Measurements from ENCODE around the gene TRERF1.
"Not testable (repeated sequence)": the region's sequence is repeated elsewhere in the genome, so short reads cannot be mapped to it uniquely, and the experiment has no call there.

The TRERF1 gene

DNA sequence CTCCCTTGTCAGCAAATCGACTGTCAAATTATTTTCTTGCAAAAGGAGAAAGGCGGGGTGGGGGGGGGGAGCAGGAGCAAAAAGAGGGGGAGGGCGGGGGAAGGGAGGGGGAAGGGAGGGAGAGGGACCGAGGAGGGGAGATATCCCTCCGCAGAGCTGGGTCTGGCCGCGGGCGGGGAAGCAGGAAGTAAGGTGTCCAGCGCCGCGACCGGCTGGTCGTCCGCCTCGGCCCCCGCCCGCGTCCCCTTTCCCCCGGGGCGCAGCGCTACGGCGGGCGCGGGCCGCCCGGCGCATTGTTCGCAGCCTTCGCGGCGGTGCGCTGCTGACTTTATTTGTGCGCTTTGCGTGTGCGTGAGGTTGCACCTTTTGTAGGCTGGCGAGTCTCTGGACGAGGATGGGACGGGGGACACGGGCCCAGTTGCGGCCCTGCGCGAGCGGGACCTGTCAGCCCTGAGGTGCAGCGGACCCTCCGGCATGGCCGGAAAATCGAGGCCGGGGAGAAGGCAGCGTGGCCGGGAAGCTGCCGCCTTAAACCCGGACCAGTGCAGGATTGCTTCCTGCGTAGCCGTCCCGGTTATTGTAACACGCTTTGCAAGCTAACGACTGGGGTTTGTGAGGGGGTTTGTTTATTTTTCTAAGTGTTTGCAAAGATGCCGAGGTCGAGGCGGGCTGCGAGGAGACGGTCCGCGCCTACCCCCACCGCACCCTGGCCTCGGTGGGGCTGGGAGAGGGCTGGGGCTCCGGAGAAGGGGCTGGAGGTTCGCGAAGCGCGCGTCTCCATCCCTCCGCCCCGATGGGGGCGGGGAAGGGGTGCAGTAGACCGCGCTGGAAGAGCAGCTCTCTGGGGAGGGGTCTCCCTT lies 675 bp upstream of the TRERF1 start:
- H3K4me3 ChIP-seq (ENCODE audit: low read depth, low read length) = peak overlapping the region; percentile 85
- DNase-seq (ENCODE audit: low read depth) = peak; percentile 53

DNA sequence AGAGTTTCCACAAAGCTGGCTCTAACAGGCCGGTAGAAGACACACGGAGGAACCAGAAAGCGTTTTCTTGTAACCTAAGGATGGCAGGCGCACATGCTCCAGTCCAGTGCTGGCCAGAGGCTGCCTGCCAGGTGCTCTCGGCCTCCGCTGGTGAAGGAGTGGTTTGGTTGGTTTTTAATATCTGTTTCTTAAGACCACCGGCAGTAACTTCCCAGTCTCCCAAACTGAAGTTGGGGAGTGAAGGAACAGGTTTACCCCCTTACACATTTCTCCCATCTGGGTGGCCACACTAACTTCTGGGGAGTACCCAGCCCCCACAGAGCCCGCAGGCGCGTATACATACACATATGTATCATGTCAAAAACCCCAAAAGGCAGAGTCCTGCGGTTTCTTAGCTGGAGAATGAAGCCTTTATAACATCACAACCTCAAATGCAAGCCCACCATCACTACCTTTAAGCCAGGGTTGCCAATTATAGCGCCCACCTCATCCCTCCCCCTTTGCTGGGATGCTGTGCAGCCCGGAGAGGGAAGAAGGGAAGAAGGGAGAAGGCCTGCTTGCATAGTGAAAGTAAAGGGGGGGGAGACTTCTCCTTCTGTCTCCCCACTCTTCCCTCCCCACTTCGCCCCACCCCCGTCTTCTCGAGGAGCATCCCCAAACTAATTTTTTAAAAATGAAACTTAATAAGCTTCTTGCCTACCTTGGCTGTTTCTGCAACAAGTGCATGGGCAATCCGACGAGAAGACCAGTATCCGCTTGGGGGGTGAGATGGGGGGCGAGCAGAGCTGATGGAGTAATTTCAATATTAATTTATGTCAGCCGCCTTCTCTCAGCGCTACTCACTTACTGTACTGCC lies 1.0 kb downstream of the TRERF1 start:
- no peak for DNase-seq (ENCODE audit: low read depth)
- H3K4me3 ChIP-seq (ENCODE audit: low read depth, low read length) = peak overlapping the region; percentile 85

DNA sequence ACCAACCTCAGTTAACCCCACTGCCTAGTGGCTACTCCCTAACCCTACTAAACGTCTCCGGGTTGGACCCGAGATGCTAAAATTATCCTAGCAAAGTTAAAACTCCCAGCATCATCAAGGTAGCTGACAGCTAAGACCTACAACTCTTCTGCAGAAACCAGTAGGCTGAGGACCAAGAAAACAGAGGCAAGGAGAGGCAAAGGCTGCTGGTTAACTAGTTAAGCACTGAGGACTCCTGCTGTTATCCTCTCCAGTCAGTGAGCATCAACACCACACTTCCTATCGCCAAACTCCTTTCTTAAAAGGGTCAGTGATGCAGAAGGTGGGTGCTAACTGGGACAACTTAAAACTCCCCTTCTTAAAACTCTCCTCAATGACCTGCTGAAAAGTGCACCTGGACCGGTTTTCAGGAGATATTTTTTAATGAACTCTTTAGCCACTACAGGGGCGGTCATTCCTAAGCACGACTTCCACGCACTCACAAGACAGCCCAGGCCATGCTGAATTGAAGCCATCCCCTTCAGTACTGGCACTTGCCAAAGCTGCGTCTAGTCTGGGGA lies 1.7 kb downstream of the TRERF1 start:
- H3K4me3 ChIP-seq (ENCODE audit: low read depth, low read length) = peak overlapping the region; percentile 85
- DNase-seq (ENCODE audit: low read depth) = no peak

DNA sequence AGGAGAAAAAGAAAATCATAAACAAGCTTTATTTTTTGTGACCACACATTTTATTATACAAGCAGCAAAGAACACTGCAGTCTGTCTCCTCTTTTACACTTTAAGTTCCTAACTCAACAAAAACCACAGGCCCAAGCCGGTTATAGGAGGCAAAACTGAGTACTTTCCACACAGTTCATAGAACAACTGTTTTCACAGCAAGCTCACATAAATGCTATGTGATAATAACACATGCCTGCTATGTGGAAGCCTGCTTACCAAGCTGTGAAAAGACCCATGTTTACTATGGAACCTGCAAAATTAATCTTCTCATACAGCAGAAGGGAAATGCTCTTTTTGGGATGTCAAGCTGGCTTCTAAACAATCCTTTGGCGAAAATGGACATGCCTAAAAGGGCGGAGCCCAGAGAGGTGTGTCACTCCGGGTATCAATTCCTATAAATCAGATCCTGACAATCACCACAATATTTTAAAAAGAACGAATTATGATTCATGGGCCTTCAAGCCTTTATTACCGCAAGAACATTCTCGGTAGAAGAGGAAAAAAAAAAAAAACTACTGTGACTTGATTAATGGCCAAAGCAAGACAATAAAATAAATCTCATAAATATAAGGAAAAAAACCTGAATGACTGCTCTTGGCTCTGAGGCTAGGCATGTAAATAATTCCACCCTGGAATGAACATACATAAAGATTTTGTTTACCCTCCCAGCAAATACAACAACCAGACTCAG lies 2.6 kb downstream of the TRERF1 start:
- no peak for DNase-seq (ENCODE audit: low read depth)
- peak overlapping the region; percentile 8 for H3K4me3 ChIP-seq (ENCODE audit: low read depth, low read length)

DNA sequence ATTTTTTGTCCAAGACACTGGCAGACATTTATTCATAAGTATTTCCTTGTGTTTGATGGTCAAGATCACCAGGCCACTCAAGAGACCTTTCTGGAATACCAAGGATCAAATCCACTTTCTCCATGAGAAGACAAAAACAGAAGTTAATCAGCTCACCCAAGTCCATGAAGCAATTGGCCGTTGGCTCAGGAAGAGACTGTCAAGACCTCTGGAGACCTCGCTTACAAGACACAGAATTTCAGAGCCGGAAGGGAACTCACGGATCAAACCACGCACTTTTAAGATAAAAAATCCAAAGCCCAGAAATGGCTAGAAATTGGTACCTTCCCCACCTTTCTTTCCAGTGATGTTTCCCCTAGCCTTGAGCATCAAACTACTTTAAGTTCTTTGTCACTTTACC lies 3.3 kb downstream of the TRERF1 start:
- H3K4me3 ChIP-seq (ENCODE audit: low read depth, low read length) = no peak overlapping the region
- no peak for DNase-seq (ENCODE audit: low read depth)

DNA sequence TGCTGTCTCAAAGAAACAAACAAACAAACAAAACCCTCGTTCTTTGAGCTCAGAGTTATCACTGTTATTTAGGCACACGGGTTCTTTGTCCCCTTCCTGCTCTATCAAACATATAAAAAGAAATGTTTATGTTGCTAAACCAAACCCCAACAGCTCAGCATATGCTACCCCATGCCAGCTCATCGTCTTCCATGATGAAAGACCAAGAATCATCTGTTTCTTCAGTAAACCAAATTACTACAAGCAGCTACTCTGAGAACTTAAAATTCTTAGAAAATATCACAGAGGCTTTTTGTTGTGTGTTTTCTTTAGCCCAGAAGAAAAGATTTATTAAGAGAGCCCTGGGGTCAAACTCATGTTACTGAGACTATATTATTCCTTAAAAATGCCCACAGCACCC lies 4.7 kb downstream of the TRERF1 start:
- no peak for DNase-seq (ENCODE audit: low read depth)
- H3K4me3 ChIP-seq (ENCODE audit: low read depth, low read length) = no peak overlapping the region

DNA sequence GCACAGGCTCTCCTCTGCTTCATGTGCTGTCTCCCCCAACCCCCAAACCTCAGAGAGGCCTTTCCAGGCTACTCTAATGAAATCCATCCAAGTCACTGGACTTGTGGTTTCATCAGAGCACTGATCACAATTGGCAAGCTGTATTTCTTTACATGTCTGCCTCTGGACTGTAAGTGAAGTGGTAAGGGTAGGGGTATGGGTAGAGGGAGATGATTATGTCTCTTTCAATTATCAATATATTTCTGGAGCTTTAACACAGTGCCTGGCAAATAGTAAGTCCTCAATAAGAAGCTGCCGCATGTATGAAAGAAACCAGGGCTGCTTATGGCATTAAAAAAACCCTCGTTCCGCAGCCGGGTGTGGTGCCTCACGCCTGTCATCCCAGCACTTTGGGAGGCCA lies 5.4 kb downstream of the TRERF1 start:
- DNase-seq (ENCODE audit: low read depth) = no peak
- H3K4me3 ChIP-seq (ENCODE audit: low read depth, low read length) = no peak overlapping the region

DNA sequence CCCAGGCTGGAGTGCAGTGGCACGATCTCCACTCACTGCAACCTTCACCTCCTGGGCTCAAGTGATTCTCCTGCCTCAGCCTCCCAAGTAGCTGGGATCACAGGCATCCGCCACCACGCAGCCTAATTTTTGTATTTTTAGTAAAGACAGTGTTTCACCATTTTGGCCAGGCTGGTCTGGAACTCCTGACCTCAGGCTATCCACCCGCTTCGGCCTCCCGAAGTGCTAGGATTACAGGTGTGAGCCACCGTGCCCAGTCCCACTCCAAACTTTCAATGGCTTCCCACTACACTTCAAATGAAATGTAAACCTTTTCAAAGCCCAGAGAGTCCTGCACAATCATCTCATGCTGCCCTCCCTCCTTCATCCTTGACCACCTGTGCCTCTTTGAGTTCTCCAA lies 5.8 kb downstream of the TRERF1 start:
- not testable (repeated sequence) for H3K4me3 ChIP-seq (ENCODE audit: low read depth, low read length); DNase-seq (ENCODE audit: low read depth)

DNA sequence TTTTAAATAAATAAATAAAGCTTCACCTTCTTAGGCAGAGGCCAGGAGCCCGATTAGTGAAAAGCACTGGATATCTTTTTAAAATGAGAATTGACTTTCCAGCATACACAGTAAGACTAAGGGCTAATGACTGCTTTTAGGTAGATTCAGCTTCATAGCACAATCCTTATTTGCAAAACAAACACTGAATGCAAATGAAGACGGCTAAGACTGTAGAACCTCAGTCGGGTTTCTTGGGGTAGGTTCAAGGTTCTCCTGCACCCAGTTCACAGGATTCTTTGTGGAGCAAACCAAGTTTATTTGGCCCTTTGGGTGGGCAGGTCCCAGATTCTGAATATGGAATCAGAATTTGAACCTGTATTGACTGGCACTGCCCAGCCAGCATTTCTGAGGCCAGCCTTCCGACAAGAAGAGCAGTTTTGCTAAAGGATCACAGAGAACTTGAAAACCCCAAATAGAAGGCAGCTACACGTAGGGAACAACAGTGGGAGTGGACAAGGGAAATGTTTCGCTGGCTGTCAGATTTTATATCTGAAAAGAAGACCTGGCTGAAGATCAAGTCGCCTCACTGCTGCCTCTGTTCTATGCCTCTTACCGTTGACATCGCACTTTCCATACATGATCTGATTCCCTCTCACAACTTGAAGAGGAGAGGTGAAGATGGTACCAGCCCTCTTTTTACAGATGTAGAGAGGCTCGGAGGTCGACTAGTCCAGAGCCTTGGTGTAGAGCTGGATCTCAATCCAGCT lies 8.2 kb downstream of the TRERF1 start:
- H3K4me3 ChIP-seq (ENCODE audit: low read depth, low read length) = no peak overlapping the region
- DNase-seq (ENCODE audit: low read depth) = no peak

DNA sequence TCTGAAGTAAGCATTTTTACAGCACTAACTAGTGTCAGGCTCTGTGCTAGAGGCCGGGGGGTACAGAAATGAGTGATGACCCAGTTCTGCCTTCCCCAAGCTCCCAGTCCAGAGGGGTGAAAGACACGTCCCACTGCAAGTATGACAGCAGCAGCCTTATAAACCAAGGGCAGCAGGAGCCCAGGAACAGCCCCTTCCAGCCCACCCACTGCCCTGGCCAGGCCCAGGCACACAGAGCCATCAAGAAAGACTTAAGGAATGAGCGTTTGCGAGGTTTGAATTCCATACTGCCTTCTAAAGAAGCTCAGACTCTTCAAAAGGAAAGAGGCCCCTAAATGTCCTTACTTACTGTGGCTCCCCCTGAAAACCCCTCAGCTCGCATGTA lies 10.0 kb downstream of the TRERF1 start:
- no peak overlapping the region for H3K4me3 ChIP-seq (ENCODE audit: low read depth, low read length)
- no peak for DNase-seq (ENCODE audit: low read depth)

DNA sequence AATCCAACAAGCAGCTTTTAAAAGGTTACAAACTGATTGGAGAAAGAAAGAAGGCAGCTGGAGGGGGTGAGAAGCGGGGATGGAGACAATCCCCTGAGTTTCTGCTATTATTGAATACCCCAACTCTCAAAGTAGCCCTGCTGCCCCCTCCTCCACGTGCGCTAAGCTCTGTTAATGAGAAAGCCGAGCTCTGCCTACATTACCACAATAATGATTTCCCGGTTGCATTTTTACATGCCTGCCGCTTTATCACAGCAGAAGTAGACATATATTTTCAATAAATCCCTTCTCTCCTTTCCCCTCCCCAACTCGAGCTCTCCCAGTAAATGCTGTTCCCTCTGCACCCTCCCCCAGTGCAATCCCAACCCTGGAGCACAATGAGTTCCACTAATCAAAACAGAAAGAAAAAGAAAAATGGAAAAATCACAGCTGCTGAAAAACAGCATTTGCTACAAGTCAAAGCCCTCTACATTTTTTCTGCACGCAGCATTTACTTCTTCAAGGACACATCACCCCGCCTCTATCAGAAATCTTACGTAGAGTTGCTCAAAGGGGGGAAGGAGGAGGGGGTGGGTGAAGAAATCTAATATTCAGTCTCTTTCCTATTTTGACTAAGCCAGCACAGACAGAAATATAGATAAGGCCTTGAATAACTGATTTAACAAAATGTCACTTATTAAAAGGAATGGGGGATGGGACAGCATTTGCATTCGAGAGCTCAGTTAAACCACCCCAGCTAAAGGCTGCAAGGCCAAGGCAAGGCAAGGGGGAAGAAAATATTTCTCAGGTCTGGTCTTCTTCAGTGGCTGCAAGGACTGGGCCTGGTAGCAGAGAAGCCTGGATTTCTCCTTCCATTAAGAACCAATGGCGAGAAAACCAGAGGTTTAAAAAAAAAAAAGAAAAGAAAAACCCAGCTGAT lies 10.7 kb downstream of the TRERF1 start:
- peak overlapping the region; percentile 3 for H3K4me3 ChIP-seq (ENCODE audit: low read depth, low read length)
- DNase-seq (ENCODE audit: low read depth) = no peak

DNA sequence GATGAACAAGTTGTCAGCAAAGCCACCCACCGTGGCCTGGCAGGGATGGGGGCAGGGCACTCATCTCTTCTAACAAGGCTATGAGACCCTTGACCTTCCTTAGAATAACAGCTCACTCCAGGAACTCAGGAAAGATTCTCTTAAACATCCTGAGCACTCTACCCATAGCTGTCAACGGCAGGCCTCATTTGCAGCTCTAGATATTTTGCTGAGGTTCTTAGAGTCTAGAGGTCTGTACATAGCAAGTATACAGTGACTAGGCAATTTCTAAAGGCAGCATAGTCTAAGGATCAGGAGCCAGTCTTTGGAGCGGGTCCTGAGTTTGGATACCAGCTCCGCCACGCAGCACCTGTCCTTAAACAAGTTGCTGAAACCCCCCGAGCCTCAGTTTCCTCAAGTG lies 11.7 kb downstream of the TRERF1 start:
- DNase-seq (ENCODE audit: low read depth) = no peak
- H3K4me3 ChIP-seq (ENCODE audit: low read depth, low read length) = no peak overlapping the region

DNA sequence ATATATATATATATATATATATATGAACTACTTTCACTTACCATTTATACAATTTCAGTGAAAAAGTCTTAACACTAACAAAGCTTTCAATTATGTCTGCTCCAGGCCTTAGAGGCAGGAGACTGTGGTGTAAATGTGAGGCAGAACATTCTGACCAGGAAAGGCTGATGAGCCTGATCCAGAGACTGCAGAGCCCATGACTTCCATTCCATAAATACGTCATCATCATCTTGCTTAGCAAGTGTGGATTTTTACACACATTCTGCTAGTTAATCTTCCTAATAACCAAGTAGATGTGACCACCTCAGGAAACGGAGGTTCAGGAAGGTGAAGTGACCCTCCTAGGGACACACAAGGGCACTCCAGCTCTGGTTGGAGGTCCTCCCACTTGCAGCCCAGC lies 14.9 kb downstream of the TRERF1 start:
- DNase-seq (ENCODE audit: low read depth) = no peak
- no peak overlapping the region for H3K4me3 ChIP-seq (ENCODE audit: low read depth, low read length)

DNA sequence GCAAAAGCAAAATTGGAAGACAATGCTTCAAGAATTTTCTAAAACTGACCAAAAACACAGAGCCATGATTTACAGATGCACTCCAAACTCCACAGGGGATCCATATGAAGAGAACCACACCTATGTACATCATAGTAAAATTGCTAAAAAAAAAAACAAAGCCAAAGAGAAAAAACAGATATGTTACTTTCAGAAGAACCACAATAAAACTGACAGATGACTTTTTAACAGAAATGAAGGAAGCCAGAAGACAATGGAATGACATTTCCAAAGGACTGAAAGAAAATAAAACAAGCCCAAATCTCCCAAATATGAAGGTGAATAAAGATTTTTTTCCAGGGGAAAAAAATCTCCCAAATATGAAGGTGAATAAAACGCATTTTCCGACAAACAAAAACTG lies 17.5 kb downstream of the TRERF1 start:
- no peak for DNase-seq (ENCODE audit: low read depth)
- H3K4me3 ChIP-seq (ENCODE audit: low read depth, low read length) = no peak overlapping the region

DNA sequence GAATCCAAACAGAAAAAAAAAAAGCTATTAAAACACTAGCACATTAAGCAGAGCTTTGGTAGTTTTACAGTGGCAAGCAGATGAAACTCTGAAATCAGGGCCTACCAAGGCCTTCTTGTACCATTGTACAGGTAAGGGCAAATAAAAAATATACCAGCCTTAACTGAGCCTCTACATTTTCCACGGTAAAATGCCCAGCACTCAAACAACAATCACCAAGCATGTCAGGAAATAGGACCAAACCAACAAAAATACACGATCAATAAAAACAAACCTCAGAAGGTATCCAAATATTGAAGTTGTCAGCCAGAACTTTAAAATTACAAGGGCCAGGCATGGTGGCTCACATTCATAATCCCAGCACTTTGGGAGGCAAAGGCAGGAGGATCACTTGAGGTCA lies 18.3 kb downstream of the TRERF1 start:
- no peak overlapping the region for H3K4me3 ChIP-seq (ENCODE audit: low read depth, low read length)
- no peak for DNase-seq (ENCODE audit: low read depth)

DNA sequence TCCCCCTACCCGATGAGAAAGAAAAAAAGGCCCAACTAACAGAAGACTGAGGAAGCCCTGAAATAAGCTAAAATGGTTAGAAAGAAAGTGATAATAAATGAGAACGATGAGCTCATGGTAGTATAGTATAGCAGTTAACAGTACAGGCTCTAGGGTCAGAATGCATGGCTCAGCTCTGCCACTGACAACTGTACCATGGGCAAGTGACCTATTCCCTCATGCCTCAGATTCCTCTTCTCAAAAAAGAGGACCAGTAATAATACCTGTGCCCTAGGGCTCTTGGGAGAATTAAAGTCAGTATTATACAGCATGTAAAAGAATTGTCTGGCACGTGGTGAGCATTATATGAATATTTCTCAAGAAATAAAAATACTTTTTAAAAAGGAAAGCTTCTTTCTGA lies 19.8 kb downstream of the TRERF1 start:
- H3K4me3 ChIP-seq (ENCODE audit: low read depth, low read length) = no peak overlapping the region
- no peak for DNase-seq (ENCODE audit: low read depth)

DNA sequence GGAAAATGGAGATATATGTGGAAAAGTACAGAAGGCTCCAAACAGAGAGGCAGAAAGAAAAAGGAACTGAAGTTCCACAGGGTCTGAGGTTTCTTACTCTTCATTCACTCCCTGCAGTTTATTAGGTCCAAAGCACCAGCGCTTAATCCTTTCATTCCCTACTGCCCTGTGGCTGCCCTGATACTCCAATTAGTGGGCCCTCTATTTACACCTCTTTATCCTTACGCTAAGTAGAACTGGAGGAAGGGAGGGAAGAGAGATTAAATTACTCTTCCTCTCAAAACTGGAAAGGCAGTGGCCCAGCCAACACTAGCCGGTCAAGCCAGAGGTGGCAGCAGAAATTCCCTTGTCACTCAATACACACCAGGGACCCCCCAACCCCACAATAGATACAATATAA lies 20.4 kb downstream of the TRERF1 start:
- H3K4me3 ChIP-seq (ENCODE audit: low read depth, low read length) = no peak overlapping the region
- DNase-seq (ENCODE audit: low read depth) = no peak

DNA sequence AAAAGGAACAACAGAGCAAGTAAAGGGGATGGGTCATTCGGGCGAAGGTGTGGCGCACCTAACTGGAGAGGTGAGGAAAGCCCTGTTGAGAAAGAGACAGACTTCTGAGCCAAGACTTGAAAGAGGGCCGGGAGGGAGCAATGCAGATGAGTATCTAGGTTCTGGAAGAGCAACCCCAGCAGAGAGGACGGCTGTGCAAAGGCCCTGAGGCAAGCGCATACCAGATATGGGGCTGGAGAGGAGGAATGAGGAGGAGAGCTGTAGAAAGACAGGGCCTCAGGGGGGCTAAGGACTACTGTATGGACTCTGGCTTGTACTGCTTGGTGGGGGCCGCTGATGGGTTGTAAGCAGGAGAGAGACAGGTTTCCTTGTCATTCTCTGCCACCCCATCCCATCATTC lies 21.9 kb downstream of the TRERF1 start:
- DNase-seq (ENCODE audit: low read depth) = no peak
- no peak overlapping the region for H3K4me3 ChIP-seq (ENCODE audit: low read depth, low read length)
